ENCODE data around the gene LAPTM5.

DNA sequence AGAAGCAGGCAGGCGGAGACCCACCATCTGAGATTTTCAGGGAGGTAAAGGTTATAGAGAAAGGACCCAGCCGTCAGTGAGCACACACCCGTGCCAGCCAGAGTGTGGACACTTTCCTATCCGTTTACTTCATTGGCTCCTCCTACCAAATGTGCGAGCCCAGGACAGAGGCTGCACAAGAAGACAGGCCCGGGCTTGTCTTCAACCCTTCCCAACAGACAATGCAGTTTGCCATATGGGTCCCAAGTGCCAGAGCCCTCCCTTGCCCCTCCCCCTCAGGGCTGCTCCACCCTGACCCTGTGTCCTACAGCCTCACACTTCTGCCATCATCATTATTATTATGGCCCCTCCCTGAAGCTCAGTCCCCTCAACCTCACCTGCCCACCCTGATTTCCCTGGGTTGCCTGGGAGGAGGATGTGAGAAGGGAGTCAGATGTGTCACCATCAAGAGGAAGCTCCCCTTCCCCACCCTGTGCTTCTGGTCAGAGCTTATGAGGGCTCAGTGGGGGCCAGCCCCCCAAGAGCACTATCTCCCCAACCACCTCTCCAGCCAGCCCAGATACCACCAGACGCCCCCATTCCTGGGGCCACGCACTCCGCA, 9.4 kb downstream of the LAPTM5 start:
- no peak for TF ChIP-seq POLR2AphosphoS5 (IDR thresholded peaks at IDR 0.05)
- TF ChIP-seq, protein P1, sequence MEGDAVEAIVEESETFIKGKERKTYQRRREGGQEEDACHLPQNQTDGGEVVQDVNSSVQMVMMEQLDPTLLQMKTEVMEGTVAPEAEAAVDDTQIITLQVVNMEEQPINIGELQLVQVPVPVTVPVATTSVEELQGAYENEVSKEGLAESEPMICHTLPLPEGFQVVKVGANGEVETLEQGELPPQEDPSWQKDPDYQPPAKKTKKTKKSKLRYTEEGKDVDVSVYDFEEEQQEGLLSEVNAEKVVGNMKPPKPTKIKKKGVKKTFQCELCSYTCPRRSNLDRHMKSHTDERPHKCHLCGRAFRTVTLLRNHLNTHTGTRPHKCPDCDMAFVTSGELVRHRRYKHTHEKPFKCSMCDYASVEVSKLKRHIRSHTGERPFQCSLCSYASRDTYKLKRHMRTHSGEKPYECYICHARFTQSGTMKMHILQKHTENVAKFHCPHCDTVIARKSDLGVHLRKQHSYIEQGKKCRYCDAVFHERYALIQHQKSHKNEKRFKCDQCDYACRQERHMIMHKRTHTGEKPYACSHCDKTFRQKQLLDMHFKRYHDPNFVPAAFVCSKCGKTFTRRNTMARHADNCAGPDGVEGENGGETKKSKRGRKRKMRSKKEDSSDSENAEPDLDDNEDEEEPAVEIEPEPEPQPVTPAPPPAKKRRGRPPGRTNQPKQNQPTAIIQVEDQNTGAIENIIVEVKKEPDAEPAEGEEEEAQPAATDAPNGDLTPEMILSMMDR (IDR thresholded peaks at IDR 0.05): no peak
- TF ChIP-seq POLR2A (IDR thresholded peaks at IDR 0.05): no peak

Data from prostate gland (tissue), 2 donors.